Rectal smooth muscle tissue (tissue), 1 donor: Measurements from ENCODE around the gene ATP6V1B1.
A peak's percentile ranks its signal among the peaks of the same experiment; 100 is the strongest.

Source experiments
- H3K27ac ChIP-seq: one replicate; pipeline ENCODE4 v1.7.0; 2013; ENCODE audit warnings: low read depth, low read length, inconsistent platforms
- H3K27me3 ChIP-seq: one replicate; pipeline ENCODE4 v1.7.0; 2013; ENCODE audit warnings: low read length; ENCODE audit not compliant: control insufficient read depth, insufficient read depth
- H3K36me3 ChIP-seq: one replicate; pipeline ENCODE4 v1.7.0; 2013; ENCODE audit warnings: low read length; ENCODE audit not compliant: control insufficient read depth, insufficient read depth
- H3K4me1 ChIP-seq: one replicate; pipeline ENCODE4 v1.7.0; 2013; ENCODE audit warnings: low read length; ENCODE audit not compliant: control insufficient read depth, insufficient read depth
- H3K4me3 ChIP-seq: one replicate; pipeline ENCODE4 v1.7.0; 2013; ENCODE audit warnings: low read length
- H3K9ac ChIP-seq: one replicate; pipeline ENCODE4 v1.7.0; 2013; ENCODE audit warnings: low read length

Gene ATP6V1B1

DNA sequence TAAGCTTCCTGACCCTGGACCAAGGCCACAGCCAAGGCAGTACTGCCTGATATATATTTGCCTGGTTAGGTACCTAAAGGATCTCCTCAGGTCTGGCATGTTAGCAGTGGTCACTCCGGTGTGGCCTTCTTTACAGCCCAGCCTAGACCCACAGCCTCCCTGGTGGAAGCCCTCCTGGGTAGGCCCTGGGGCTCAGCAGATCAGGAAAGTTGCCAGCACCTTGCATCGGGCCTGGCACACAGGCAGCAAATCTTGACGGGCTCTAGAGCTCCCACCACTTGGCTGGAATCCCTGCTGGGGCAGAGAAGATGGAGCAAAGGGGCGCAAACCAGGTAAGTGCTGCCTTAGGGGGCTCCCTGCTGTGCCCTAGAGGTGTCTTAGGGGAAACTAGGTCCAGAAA, 40.9 kb upstream of the ATP6V1B1 start:
- Histone ChIP-seq H3K27ac (no peak overlapping the region), H3K36me3 (no peaks in the 10 kb centered on the region), H3K4me1 (no peaks in the 10 kb centered on the region), H3K4me3 (no peak overlapping the region), H3K27me3 (peaks cover 60% of the 10 kb centered on the region), H3K9ac (no peak overlapping the region)

DNA sequence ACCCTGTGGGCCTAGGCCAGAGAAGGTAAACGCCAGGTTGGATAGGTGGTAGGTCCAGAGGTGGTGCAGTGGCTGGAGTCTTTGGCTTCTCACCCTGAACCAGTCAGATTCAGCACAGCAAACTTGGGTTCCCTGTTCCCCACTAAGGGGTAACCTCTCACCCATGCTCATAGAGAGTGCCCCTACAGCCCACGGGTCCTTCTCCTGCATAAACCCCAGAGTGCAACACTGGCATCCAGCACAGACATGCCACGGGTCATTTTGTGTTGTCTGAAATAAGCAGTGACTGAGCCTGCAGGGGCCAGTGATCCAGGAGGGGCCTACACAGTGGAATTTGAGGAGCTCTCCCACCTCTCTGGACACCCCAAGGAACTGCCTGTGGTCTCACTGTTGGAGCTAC, 40.5 kb upstream of the ATP6V1B1 start:
- Histone ChIP-seq H3K27me3 (peaks cover 63% of the 10 kb centered on the region), H3K36me3 (no peaks in the 10 kb centered on the region), H3K9ac (no peak overlapping the region), H3K4me3 (no peak overlapping the region), H3K4me1 (no peaks in the 10 kb centered on the region), H3K27ac (no peak overlapping the region)

DNA sequence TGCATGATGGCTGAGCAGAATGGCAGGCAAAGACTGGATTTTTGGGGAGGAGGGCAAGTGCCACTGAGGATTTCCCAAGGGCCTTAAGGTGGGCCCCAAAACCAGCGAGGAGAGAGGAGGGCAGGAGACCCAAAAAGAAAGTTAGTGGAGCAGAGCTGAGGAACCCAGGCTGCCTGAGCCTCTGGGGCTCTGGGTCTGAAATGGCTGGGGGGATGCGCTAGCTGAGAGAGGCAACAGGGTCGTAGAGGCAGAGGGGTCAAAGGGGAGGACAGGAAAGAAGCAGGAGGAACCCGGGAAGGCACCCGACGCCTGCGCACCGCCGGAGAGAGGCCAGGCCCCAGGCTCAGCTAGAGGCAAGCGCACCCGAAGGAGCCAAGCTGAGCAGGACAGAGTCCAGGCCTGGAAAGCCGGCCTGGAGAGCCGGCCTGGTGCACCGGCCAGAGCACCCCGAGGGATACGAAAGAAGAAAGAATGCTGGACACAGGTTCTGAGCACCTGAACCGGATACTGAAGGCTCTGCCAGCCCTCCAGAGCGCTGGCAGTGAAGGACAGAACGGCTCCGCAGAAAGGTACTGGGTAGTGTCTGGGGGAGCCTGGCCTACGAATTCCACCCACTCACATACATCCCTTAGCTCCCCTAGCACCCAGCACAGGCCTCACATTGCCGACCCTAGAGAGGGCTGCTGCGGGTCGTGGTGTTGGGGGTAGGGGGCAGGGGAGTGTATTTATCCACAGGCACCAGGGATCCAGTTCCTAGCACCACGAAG, 39.5 kb upstream of the ATP6V1B1 start:
- no peak overlapping the region for H3K27ac ChIP-seq

DNA sequence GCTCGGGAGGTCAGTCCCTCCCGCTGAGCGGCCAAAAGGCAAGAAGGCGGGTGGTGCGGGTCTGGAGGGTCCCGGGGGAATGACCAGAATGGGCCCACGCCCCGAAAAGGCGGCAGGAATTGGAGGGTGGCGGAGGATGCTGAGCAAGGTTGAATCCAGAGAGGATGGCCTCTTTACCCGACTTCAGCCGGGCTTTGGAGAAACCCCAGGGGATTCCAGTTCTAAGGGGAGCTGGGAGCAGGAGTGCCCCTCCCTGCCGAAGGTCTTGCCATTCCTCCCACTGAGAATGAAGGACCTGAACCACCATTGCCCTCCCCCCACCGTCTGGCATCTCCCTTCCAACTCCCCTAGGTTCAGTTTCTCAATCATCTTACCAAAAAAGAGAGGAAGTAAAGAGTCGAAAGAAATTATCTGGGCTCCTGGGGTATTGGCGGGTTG, 38.9 kb upstream of the ATP6V1B1 start:
- Histone ChIP-seq H3K4me3 (no peak overlapping the region), H3K27me3 (peaks cover 71% of the 10 kb centered on the region), H3K27ac (no peak overlapping the region), H3K36me3 (no peaks in the 10 kb centered on the region), H3K9ac (no peak overlapping the region), H3K4me1 (peaks cover 7% of the 10 kb centered on the region)

More for the DNA sequence above, 39.5 kb upstream of the ATP6V1B1 start:
- peaks cover 69% of the 10 kb centered on the region for H3K27me3 ChIP-seq
- no peak overlapping the region for H3K9ac ChIP-seq
- H3K4me3 ChIP-seq = no peak overlapping the region
- peaks cover 5% of the 10 kb centered on the region for H3K4me1 ChIP-seq
- no peaks in the 10 kb centered on the region for H3K36me3 ChIP-seq

DNA sequence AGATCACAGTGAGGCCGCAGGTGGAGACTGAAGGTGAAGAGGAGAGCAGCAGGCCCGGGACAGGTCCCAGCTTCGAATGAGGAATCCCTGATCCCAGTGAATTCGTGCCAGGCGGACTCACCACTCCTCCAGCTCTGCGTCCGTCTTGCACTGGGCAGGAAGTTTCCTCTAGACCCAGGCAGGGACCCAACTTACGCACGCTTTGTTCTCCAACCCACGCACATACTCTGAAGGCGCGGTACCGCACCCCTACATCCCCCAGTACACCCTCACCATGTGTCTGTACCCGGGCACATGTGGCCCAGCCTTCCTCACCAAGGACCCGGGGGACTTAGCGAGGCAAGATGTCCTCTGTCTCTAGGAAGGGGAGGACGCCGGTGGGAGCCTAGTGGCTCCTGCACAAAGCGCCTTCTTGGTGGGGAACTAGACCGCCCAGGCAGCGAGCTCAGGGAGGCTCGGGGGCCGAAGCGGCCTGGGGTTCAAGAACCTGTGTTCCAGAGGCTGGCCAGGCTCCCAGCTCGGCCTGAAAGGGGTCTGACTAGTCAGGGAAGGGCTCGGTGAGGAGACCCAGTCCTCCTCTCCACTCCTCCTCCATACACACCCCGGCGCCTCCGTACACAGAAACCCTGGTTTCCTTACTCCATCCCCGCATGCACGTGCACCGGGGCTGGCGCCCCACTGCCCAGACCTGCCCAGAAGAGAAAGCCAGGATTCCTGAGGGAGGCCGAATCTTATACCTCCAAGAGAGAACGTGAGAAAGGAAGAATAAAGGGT, 38.3 kb upstream of the ATP6V1B1 start:
- H3K27ac ChIP-seq = no peak overlapping the region
- H3K4me1 ChIP-seq = peaks cover 7% of the 10 kb centered on the region
- H3K36me3 ChIP-seq = no peaks in the 10 kb centered on the region
- H3K9ac ChIP-seq = no peak overlapping the region
- H3K27me3 ChIP-seq = peaks cover 70% of the 10 kb centered on the region
- H3K4me3 ChIP-seq = no peak overlapping the region

DNA sequence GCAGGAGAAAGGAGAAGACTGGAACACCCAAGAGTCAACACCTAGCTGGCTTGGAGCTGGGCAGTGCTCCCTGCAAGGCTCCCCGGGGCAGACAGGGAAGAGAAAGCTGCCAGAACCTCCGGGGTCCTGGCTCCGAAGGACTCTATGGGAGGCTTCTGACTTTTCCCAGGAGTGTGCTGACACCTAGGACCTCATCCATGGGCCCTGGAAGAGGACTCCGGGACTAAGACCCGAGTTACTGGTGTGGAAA, 37.8 kb upstream of the ATP6V1B1 start:
- no peaks in the 10 kb centered on the region for H3K36me3 ChIP-seq
- no peak overlapping the region for H3K27ac ChIP-seq
- peaks cover 7% of the 10 kb centered on the region for H3K4me1 ChIP-seq
- no peak overlapping the region for H3K4me3 ChIP-seq
- H3K9ac ChIP-seq = no peak overlapping the region
- peaks cover 67% of the 10 kb centered on the region for H3K27me3 ChIP-seq

DNA sequence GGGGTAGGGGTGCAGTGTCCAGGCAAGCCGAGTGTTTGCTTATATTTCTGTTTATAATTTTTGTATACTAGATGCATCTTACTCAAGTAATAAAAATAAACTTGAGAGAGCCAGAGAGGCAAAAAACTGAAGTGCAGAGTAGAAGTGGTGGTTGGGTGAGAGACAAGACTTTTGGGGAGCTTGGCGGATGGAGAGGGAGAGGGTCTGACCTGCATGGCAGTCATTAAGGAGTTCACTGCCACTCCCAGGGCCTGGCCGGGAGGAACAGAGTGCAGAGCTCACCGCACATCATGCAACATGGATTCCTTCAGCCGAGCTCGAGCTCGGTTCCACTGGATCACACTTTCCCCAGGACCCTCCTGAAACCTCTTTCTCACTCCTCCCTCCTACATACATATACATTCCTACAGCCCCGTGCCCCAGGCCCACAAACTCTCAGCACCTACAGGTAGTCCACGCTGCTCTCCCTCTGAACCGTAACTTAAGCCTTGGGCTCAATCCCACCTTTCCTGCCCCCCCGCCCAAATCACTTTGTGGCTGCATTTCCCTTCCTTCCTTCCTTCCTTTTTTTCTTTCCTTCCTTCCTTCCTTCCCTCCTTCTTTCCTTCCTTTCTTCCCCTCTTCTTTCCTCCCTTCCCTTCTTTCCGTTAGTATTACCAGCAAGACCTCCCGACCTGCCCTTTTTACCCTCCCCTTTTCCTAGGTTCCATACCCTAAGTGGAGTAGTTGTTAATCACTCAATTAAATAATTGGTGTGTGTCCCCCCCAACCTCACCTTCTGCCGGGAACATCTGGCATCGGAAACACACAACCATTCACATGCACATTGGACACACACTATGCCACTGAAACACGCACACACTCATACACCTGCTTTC, 37.1 kb upstream of the ATP6V1B1 start:
- Histone ChIP-seq H3K4me1 (peaks cover 7% of the 10 kb centered on the region), H3K27ac (no peak overlapping the region), H3K4me3 (no peak overlapping the region), H3K27me3 (peaks cover 63% of the 10 kb centered on the region), H3K9ac (no peak overlapping the region), H3K36me3 (no peaks in the 10 kb centered on the region)

DNA sequence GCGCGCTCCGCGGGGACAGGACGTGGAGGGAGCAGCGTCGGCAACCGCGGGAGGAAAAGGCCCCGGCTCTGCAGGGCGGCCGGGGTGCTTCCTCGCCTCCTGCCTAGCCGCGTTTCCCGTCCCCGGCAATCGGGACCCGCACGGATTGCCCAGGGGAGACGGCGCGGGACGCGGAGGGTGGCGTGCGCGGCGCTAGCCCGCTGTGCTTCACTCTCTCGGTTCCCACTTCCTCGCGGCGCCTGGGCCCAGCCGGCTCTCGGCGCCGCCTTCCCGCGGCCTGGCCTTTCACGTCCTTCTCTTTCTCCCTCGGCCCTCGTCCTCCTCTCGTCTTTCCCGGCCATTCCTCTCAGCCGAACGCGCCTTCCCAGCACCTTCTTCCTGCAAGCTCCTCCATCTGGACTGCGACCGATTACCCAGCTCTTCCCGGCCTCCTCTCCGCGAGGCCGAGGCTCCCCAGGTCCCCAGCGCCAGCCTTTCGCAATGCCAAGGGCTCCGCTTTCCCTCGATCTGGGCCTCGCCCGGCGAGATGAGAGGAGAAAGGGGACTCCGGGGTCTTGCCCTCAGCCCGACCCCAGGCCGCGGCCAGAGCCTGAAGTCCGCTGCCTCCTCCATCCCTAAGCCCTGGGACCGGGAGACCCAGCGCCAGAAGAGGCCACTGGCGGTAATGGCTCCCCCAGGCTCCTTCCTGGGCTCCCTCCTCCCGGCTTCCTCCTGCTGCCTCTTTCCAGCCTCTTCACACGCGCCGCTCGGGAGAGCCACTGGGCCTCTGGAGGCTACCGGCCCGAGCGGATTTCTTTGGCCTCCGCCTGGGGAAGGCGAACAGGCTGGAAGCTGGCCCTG, 34.3 kb upstream of the ATP6V1B1 start:
- Histone ChIP-seq H3K27me3 (peaks cover 60% of the 10 kb centered on the region), H3K4me1 (peaks cover 7% of the 10 kb centered on the region), H3K36me3 (no peaks in the 10 kb centered on the region), H3K27ac (no peak overlapping the region), H3K9ac (no peak overlapping the region), H3K4me3 (peak overlapping the region; percentile 65)

DNA sequence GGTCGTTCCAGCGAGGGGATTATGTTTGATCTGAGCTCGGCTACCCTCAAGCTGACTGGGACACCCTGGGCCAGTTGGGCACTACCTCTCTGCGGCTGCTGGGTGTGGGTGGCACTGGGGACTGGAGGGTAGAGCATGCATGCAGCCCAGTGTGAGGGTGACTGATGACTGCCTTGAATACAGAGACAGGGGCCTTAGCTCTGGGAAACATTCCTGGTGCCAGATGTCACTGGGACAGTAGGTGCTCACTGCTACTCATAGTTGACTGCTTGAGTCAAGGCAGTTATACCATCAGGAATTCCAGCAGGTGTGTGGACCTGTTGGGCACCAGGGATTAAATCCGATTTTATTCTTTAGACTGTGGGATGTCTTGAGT, 33.6 kb upstream of the ATP6V1B1 start:
- Histone ChIP-seq H3K4me1 (peaks cover 7% of the 10 kb centered on the region), H3K4me3 (peak overlapping the region; percentile 65), H3K36me3 (no peaks in the 10 kb centered on the region), H3K9ac (no peak overlapping the region), H3K27ac (no peak overlapping the region), H3K27me3 (peaks cover 61% of the 10 kb centered on the region)

DNA sequence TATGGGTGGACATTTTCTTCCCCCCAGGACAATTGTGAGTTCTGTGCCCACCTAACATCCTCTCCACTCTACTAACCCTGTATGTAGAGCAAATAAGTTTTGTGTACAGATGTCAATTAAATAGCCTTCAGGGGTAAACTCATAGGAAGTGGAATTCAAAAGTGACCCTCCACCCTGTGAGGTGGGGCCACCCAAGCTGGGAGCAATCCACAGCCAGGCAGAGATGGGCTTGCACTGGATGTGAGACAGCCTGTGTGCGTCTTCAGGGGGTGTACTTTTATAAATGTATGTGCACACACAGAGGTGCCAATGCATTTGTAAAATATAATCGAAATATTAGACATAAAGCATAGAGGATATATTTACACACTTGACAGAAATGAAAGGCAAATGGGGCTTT, 33.1 kb upstream of the ATP6V1B1 start:
- peaks cover 7% of the 10 kb centered on the region for H3K4me1 ChIP-seq
- H3K27me3 ChIP-seq = peaks cover 61% of the 10 kb centered on the region
- no peak overlapping the region for H3K9ac ChIP-seq
- H3K4me3 ChIP-seq = no peak overlapping the region
- no peak overlapping the region for H3K27ac ChIP-seq
- H3K36me3 ChIP-seq = no peaks in the 10 kb centered on the region

DNA sequence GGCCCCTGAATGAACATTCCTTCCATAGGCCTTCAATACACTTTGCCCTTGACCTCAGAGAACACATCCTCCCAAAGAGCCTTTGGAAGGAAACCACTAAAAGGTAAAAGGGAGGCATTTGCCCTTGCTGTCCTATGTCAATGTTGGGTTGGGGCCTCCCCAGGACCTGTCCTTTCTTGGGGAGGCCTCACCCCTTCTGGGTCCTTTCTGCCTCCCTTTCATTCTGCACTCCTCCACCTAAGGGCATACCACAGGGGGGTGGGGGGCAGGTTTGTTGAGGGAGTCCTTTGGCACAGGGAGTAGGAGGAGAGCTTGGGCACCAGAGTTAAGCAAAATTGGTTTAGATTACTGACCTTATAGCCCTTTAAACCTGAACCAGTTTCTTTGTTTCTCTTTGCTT, 32.5 kb upstream of the ATP6V1B1 start:
- no peaks in the 10 kb centered on the region for H3K36me3 ChIP-seq
- no peak overlapping the region for H3K27ac ChIP-seq
- H3K4me3 ChIP-seq = no peak overlapping the region
- H3K4me1 ChIP-seq = peaks cover 7% of the 10 kb centered on the region
- no peak overlapping the region for H3K9ac ChIP-seq
- peaks cover 57% of the 10 kb centered on the region for H3K27me3 ChIP-seq
